NCI-H510A (cell line): ENCODE data around the gene SLC2A5.
"Not testable (repeated sequence)": the region's sequence is repeated elsewhere in the genome, so short reads cannot be mapped to it uniquely, and the experiment has no call there.

Experiments
- DNase-seq: peaks from one replicate; lab custom pipeline; 2025; lab: John Stamatoyannopoulos, UW

Gene SLC2A5

DNA sequence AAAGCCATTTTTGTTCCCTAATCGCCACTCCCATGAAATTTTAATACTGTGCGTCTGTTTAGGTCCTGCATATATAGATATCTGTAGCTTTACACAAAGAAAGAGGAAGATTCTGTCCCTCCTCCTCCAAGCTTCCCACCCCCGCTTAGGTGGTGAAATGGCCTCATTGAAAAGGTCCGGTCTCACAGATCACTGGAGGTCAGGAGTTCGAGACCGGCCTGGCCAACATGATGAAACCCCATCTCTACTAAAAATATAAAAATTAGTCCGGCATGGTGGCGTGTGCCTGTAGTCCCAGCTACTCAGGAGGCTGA is 64.1 kb downstream of the SLC2A5 start:
- DNase-seq, result no peak

DNA sequence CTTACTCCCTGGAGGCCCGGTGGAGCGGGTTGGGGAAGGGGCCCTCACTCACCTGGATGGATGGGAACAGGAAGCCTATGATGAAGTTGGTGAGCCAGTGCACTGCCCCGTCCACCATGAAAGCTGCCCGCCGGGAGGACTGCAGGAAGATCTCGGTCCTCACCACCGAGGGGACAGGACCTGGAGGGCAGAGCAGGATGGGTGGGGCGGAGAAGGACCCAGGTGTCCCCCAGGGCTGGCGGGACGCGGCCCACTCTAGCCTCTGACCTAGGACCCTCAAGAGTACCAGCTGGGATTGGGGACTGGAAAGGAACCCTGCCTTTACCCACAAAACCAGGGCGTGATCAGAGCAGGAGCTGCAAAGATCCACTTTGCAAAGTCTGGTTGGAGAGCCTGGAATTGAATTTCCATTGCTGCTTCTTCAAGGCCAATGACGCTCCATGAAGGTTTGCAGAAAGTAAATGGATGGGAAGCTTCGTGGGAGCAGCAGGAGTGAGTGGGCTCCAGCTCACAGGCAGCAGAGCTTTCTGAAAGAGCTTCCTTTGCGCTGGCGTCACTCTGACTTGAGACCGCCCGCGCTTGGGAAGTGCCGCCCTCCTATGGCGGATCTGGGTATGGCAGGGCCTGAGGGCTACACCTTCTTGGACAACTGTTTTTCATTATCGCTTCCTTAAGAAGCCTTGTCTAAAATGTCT is 64.6 kb downstream of the SLC2A5 start:
- peak; percentile 83 for DNase-seq

- no peak for DNase-seq
Observed at GRCh38 chr1:9004031-9004699, 65.3 kb downstream of the SLC2A5 start.

DNA sequence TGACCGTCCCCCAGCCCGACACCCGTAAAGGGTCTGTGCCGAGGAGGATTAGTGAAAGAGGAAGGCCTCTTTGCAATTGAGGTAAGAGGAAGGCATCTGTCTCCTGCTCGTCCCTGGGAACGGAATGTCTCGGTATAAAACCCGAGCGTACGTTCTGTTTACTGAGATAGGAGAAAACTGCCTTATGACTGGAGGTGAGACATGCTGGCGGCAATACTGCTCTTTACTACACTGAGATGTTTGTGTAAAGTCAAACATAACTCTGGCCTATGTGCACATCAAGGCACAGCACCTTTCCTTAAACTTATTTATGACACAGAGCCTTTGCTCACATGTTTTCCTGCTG is 67.2 kb downstream of the SLC2A5 start:
- not testable (repeated sequence) for DNase-seq

DNA sequence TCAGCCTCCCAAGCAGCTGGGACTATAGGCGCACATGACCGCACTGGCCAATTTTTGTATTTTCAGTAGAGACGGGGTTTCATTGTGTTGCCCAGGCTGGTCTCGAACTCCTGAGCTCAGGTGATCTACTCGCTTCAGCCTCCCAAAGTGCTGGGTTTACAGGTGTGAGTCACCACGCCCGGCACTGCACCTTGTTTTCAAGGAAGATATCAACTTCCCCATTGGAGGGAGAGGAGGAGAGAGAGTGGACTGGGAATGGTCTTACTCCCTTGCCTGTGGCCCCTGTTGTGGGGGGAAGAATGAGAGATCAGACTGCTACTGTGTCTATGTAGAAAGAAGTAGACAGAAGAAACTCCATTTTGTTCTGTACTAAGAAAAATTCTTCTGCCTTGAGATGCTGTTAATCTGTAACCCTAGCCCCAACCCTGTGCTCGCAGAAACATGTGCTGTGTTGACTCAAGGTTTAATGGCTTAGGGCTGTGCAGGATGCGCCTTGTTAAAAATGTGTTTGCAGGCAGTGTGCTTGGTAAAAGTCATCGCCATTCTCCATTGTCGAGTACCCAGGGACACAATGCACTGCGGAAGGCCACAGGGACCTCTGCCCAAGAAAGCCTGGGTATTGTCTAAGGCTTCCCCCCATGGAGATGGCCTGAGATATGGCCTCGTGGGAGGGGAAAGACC is 67.8 kb downstream of the SLC2A5 start:
- DNase-seq, result peak; percentile 44

DNA sequence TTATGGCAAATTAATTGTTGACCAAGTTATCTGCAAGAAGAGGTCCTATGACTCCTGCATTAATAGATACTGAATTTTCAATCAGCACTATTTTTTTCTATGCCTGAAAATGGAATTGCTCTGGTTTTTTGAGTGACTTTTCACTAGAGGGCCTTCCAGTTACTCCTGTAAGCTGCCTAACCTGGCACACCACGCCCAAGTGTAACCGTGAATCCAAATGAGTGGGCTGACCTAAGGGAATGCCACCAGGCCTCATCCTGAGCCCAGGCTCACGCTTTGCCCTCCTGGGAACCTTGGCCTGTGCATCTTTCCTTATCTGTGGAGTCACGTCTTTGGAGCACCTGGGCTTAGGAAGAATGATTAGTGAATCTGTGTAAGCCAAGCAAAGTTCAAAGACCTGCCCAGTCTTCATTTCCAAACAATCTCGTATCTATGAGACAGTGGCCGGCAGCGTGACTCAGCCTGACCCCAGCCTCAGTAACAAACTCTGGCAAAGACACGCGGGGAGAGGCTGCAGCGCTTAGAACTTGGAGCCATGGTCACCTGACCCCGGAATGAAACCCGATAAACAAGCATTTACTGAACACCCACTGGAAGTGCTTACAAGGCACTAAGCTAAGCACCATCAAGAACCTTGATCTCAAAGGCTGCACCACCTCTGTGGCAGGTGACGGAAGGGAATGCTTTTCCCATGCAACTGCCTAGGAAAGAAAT is 75.3 kb downstream of the SLC2A5 start:
- DNase-seq, result not testable (repeated sequence)

DNA sequence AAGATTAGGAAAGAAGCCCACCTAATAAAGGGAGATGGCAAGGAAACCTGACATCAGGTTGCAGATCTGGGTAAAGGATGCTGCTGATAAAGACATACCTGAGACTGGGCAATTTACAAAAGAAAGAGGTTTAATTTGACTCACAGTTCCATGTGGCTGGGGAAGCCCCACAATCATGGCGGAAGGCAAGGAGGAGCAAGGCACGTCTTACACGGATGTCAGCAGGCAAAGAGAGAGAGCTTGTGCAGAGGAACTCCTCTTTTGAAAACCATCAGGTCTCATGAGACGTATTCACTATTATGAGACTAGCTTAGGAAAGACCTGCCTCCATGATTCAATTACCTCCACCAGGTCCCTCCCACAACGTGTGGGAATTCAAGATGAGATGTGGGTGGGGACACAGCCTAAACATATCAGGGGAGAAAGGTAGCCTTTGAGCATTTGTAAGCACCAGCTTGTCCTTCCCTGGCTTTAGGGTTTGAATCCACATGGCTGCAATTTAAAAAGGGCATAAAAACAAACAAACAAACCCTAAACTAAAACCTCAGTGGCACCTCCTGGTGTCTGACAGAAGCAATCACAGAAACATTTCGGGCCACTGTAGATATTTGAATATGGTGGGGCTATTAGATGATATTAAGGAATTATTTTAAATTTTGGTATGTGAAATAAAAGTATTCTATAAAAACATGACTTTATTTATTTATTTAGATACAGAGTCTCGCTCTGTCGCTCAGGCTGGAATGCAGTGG is 76.3 kb downstream of the SLC2A5 start:
- DNase-seq, result no peak

DNA sequence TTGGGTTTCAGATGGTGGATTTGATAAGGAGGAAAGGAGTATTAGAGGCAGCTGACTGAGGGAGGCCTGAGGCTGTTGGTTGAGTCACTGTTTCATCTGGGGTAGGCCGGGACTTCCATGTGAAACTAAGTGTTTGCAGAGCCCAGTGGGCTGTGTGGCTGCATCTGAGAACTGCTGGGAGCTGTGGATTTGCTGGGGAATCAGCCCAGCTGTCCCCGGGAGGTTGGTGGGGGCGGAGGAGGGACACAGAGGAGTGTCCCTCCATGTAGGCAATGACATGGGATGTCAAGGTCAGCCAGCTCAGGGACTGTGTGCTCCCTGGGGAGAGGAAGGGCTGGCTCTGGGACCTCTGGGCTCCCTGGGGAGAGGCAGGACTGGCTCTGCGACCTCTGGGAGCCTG is 79.6 kb downstream of the SLC2A5 start:
- no peak for DNase-seq

- no peak for DNase-seq
Observed at GRCh38 chr1:8989061-8989460, 80.4 kb downstream of the SLC2A5 start.

DNA sequence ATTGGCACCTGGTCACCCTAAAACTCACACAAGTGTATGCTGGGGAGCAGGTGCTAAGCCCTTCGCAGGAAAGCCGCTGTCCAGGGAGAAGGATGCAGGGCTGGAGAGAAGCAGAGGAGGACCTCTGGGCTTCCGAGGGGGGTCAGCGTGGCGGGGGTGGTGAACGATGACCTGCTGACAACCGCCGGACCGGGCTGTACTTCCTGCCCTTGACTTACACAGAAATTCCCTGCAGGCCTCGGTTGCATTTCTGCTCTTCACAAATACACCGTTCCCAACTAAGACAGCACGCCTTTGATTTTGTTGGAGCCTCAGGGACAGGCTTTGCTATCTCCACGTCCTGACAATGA is 80.8 kb downstream of the SLC2A5 start:
- no peak for DNase-seq

DNA sequence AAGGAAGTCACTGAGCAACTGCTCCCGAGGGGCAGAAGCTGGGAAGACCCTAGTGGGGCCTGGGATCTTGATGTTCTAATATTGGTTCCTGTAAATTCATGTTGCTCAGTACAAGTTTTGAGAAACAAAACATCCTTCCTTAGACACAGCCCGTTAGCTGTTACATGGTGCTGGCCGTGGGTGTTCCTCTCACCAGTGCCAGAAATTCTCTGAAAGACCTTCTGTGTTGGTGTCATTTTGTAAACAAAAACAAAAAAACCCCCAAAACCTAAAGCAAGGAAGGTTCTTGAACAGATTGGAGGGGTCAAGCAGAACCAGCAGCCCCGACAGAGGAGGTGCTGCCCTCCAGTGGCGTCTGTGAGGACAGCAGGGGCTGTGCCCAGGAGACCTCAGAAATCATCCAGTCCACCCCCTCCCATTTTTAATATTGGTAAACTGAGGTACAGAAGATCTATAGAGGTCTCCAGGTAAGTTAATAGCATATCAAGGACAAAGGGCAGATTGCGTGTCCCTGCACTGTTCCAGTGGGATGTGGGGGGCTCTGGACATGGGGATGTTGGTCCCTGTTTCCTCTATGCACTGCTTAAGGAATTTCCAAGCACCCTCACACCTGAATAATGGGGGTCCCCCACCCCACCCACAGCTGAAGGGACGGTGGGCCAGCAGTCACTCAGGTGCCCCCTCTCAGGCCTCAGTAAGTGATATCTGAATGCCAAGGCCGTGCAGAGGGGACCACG is 81.4 kb downstream of the SLC2A5 start:
- no peak for DNase-seq

- DNase-seq, result no peak
Observed at GRCh38 chr1:8986814-8987190, 82.6 kb downstream of the SLC2A5 start.

DNA sequence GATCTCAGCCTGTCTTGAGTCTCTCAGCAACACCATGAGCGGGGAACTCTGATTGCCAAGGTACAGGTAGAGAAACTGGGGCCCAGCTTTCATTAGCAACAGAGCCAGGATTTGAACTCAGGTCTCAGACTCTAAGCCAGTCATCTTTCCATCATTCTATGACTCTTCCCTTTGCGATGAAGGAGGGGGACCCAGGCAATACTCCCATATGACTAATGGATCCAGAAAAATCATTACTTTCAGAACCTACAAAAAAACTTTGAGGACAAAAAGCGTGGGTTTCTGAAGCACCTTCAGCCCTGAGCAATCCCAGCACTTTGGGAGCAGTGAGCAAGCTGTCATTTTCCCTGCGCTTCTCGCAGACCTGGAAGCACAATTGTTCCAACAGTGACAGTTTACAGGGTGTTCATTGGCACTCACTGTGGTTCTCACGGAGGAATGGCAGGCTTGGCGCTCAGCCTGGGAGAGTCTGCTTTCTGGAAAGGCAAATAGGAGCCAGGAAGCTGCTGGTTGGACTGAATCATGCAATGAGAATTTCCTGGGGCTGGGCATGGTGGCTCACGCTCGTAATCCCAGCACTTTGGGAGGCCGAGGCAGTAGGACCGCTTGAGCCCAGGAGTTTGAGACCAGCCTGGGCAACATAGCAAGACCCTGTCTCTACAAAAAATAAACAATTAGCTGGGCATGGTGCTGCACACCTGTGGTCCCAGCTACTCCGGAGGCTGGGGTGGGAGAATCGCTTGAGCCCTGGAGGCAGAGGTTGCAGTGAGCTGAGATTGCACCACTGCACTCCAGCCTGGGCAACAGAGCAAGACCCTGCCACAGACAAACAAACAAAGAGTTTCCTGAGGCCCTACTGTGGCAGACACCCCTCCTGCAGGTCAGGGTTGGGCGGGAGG is 83.3 kb downstream of the SLC2A5 start:
- no peak for DNase-seq
